MCF 10A (cell line): ENCODE results near the gene TNS1. TPM values are rescaled to one million over a fixed set of nuclear protein-coding genes. Genes with fewer than 3 reads are reported as not detected.

Experiments
- BruUV-seq: library from RNA; stranded (reverse); fragments of 400-500 nt; replicated peaks from 2 replicates; lab custom pipeline; 2021; lab: Mats Ljungman, UMichigan
- CTCF ChIA-PET: fragments of 300-600 bp; sonication (Branson Sonifier 250); formaldehyde crosslinking; extraction: SDS; loops from one replicate; lab custom pipeline; 2021; ENCODE audit warnings: antibody characterized with exemption, inconsistent platforms; lab: Yijun Ruan, JAX
- POLR2A ChIA-PET: fragments of 300-600, 350-650 bp; sonication (Branson Sonifier 250); formaldehyde crosslinking; extraction: SDS; loops from one replicate; lab custom pipeline; 2020; ENCODE audit warnings: antibody characterized with exemption, inconsistent platforms; lab: Yijun Ruan, JAX
- DNase-seq: peaks from one replicate; pipeline ENCODE4 v3.0.0-alpha.2; 2018; ENCODE audit not compliant: unreplicated experiment
- H3K27ac Mint-ChIP-seq: one replicate; pipeline ENCODE4 v1.8.0; 2022; ENCODE audit warnings: mild to moderate bottlenecking, low read depth, mixed read lengths; ENCODE audit not compliant: unreplicated experiment
- H3K27me3 Mint-ChIP-seq: one replicate; pipeline ENCODE4 v1.8.0; 2022; ENCODE audit warnings: mixed read lengths; ENCODE audit not compliant: insufficient read depth, unreplicated experiment
- H3K36me3 Mint-ChIP-seq: one replicate; pipeline ENCODE4 v1.8.0; 2022; ENCODE audit warnings: mild to moderate bottlenecking, moderate library complexity, mixed read lengths; ENCODE audit not compliant: insufficient read depth, unreplicated experiment
- H3K4me1 Mint-ChIP-seq: one replicate; pipeline ENCODE4 v1.8.0; 2022; ENCODE audit warnings: mixed read lengths; ENCODE audit not compliant: insufficient read depth, unreplicated experiment
- H3K4me3 Mint-ChIP-seq: one replicate; pipeline ENCODE4 v1.8.0; 2022; ENCODE audit warnings: mild to moderate bottlenecking, moderate library complexity, mixed read lengths; ENCODE audit not compliant: unreplicated experiment
- H3K9me3 Mint-ChIP-seq: one replicate; pipeline ENCODE4 v1.8.0; 2022; ENCODE audit warnings: mixed read lengths; ENCODE audit not compliant: unreplicated experiment
- intact Hi-C: fragments of 100-400 bp; cut with micrococcal nuclease; formaldehyde crosslinking; loops from 2 replicates; pipeline ENCODE4 v1.14.1; 2022
- total RNA-seq: library from RNA; stranded (reverse); gene quantifications from 2 replicates; pipeline ENCODE4 v1.2.3, GENCODE V29; 2022
- TF ChIP-seq, protein P1 (sequence below): fragments of 200-600 bp; IDR thresholded peaks from one replicate; pipeline ENCODE4 v1.8.0; 2022; ENCODE audit warnings: antibody characterized with exemption, mild to moderate bottlenecking; ENCODE audit not compliant: unreplicated experiment

The TNS1 gene
- total RNA-seq, 1 experiment from 2014 or later, result 3.3 TPM

DNA sequence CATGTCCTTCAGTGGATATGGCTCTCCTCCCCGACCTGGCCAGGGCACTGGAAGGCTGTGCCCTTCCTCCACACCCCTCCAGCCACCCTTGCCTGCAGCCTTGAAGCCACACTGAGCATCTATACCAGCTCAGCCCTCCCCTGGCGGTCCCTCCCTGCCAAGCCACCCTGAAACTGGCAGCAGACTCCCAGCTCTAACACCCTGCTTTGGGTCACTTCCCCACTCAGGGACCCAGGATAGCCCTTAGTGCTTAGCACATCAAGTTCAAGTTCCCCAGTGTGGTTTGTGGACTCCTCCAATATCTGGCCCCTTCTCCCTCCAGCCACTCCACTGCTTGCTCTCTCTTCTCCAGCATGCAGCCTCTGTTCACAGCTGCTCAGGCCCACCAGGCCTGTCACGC, 89.4 kb downstream of the TNS1 start:
- ChIA-PET CTCF (no interaction called here), POLR2A (no interaction called here)
- no peak overlapping the region for H3K27ac Mint-ChIP-seq
- no peak for DNase-seq
- H3K4me3 Mint-ChIP-seq, result no peak overlapping the region
- BruUV-seq, result no TSS peak
- intact Hi-C loops, result no loop called here
- peaks cover 17% of the 10 kb centered on the region for H3K27me3 Mint-ChIP-seq
- H3K9me3 Mint-ChIP-seq, result no peaks in the 10 kb centered on the region
- TF ChIP-seq, protein P1, sequence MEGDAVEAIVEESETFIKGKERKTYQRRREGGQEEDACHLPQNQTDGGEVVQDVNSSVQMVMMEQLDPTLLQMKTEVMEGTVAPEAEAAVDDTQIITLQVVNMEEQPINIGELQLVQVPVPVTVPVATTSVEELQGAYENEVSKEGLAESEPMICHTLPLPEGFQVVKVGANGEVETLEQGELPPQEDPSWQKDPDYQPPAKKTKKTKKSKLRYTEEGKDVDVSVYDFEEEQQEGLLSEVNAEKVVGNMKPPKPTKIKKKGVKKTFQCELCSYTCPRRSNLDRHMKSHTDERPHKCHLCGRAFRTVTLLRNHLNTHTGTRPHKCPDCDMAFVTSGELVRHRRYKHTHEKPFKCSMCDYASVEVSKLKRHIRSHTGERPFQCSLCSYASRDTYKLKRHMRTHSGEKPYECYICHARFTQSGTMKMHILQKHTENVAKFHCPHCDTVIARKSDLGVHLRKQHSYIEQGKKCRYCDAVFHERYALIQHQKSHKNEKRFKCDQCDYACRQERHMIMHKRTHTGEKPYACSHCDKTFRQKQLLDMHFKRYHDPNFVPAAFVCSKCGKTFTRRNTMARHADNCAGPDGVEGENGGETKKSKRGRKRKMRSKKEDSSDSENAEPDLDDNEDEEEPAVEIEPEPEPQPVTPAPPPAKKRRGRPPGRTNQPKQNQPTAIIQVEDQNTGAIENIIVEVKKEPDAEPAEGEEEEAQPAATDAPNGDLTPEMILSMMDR, result no peak
- H3K36me3 Mint-ChIP-seq, result no peaks in the 10 kb centered on the region
- H3K4me1 Mint-ChIP-seq, result no peaks in the 10 kb centered on the region

GRCh38 chr2:217912098-217913024, 90.4 kb downstream of the TNS1 start:
- intact Hi-C loops, result no loop called here
- Mint-ChIP-seq H3K4me3 (no peak overlapping the region), H3K9me3 (no peaks in the 10 kb centered on the region), H3K27ac (no peak overlapping the region), H3K27me3 (peaks cover 26% of the 10 kb centered on the region), H3K4me1 (no peaks in the 10 kb centered on the region), H3K36me3 (no peaks in the 10 kb centered on the region)
- ChIA-PET CTCF (interaction anchor here (0.7 kb wide), 1 partner anchor 401 kb away, joined by 4 read pairs; no protein-coding TSS in a partner anchor), POLR2A (no interaction called here)
- no TSS peak for BruUV-seq
- no peak for DNase-seq
- TF ChIP-seq, protein P1, result no peak

GRCh38 chr2:217911283-217912097, 91.3 kb downstream of the TNS1 start:
- H3K36me3 Mint-ChIP-seq, result no peaks in the 10 kb centered on the region
- TF ChIP-seq, protein P1, result no peak
- H3K4me3 Mint-ChIP-seq, result no peak overlapping the region
- no peaks in the 10 kb centered on the region for H3K4me1 Mint-ChIP-seq
- no peak for DNase-seq
- H3K27ac Mint-ChIP-seq, result no peak overlapping the region
- POLR2A ChIA-PET, result no interaction called here
- peaks cover 31% of the 10 kb centered on the region for H3K27me3 Mint-ChIP-seq
- no TSS peak for BruUV-seq
- intact Hi-C loops, result no loop called here
- no peaks in the 10 kb centered on the region for H3K9me3 Mint-ChIP-seq
- CTCF ChIA-PET, result interaction anchor here (0.6 to 2.7 kb wide), 5 partner anchors 25 to 401 kb away, joined by 3 to 10 read pairs (median 4); no protein-coding TSS in a partner anchor

GRCh38 chr2:217910875-217911212, 92.0 kb downstream of the TNS1 start:
- no peaks in the 10 kb centered on the region for H3K9me3 Mint-ChIP-seq
- no peaks in the 10 kb centered on the region for H3K36me3 Mint-ChIP-seq
- no peaks in the 10 kb centered on the region for H3K4me1 Mint-ChIP-seq
- BruUV-seq, result no TSS peak
- no peak for DNase-seq
- ChIA-PET CTCF (interaction anchor here (0.9 to 3.0 kb wide), 4 partner anchors 12 to 126 kb away, joined by 3 to 15 read pairs (median 7); no protein-coding TSS in a partner anchor), POLR2A (no interaction called here)
- H3K27me3 Mint-ChIP-seq, result peaks cover 31% of the 10 kb centered on the region
- no peak overlapping the region for H3K4me3 Mint-ChIP-seq
- intact Hi-C loops, result no loop called here
- TF ChIP-seq, protein P1, result no peak
- no peak overlapping the region for H3K27ac Mint-ChIP-seq
